ENCODE measurements around the gene KLRC3. TPM values are rescaled to one million over a fixed set of nuclear protein-coding genes. Genes with fewer than 3 reads are reported as not detected.
"Not testable (repeated sequence)": the region's sequence is repeated elsewhere in the genome, so short reads cannot be mapped to it uniquely, and the experiment has no call there.

The KLRC3 gene
- total RNA-seq, 2 experiments from 2014 or later, result 2.0 to 2.8 TPM

DNA sequence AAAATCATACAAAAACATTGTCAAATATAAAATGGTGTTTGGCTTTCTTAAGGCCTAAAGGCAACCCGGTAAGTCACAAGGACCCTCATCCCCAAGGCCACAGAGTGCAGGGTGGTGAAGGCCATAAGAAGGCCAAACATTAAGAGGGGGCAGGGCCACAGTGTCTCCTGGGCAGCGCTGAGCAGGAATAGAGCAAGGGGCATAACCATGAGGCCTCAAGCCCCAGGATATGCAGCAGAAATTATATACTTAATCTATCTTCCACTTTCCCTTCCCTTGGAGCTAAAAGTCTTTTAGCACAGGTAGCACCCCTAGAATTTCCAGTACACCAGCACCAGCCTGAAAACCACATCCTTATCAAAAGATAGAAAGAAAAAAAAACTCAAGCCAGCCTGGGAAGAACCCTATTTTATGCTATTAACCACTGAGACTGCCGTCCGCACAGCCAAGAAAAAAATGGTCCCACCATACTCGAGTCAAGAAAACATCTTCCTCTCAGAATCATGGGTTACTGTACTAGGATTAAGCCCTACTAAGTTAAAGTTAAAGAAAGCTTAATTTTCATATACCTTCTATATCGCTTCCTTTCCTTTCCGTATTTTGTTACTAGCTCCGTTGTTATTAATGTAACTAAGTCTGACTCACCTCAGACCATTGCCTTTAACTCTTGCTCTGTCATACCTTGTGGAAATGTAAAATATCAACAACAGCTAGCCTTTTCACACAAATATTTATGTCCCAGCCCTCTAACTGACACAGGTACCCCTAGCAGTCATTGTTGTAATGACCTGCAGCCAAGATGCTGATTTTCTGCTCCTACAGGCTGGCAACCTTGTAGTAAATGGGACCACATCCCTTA is 50.6 kb downstream of the KLRC3 start:
- POLR2A ChIA-PET, result interaction anchor here (0.6 to 4.6 kb wide), 6 partner anchors 18 to 188 kb away, joined by 3 to 18 read pairs (median 5); no protein-coding TSS in a partner anchor
- peaks cover 71% of the 10 kb centered on the region for H3K4me1 Mint-ChIP-seq (ENCODE audit: low read depth)
- DNase-seq (peak; percentile 33), ATAC-seq (no peak)
- peaks cover 72% of the 10 kb centered on the region for H3K36me3 Mint-ChIP-seq (ENCODE audit: low read depth)
- H3K27me3 Mint-ChIP-seq, result no peaks in the 10 kb centered on the region
- peak overlapping the region; percentile 96 for H3K27ac Mint-ChIP-seq
- H3K4me3 Mint-ChIP-seq, result peak overlapping the region; percentile 73
- CTCF ChIA-PET, result interaction anchor here (0.6 to 1.4 kb wide), 4 partner anchors 133 to 192 kb away, joined by 3 to 5 read pairs (median 3); no protein-coding TSS in a partner anchor
- intact Hi-C loops (cut with micrococcal nuclease), result loop anchor here (5.0 to 10.0 kb wide), 4 partner anchors 37 to 185 kb away; no protein-coding TSS in a partner anchor
- no peak for TF ChIP-seq CTCF (IDR thresholded peaks at IDR 0.05)
- no peaks in the 10 kb centered on the region for H3K9me3 Mint-ChIP-seq

DNA sequence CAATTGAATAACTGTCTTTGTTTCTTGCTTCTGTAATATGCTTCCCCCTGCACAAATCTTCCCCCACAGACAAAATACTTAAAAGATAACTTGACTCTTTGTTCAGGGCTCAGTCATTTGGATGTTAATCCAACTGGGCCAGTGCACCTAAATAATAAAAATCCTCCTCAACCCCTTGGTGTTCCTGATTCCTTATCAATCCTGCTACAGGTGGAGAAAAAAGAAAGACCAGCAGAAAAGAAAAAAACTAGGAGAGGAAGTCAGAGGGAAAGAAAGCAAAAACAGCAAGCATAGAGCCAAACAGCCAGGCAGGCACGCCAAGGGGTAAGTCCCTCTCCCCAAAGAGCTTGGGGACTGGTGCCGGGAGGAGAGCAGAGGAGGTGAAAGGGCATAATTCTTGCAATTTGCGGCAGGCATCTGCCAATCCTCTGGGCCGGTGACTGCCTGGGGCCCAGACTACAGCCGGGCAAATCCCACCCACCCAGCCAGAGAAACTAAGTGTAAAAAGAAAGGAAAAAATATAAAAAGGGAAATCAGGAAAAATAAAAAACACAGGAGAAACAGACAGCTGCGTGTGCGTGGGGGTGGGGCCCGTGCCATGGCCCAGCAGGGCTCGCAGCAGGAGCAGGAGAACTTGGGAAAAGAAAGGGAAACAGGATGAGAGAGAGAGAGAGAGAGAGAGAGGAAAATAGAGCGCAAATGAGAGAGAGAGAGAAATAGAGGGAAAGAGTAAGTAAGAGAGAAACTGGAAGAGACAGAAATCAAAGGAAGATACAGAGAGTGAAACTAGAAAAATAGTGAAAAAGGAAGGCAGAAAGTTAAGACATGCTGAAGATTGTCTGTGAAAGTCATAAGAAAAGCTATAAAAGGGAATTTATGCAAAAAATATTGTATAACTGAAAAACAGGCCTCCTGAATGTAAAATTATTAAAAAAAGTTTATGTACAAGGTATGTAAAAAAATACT is 51.9 kb downstream of the KLRC3 start:
- Mint-ChIP-seq H3K4me3 (peak overlapping the region; percentile 60), H3K9me3 (no peaks in the 10 kb centered on the region), H3K27me3 (no peaks in the 10 kb centered on the region), H3K4me1 (ENCODE audit: low read depth) (peaks cover 59% of the 10 kb centered on the region), H3K36me3 (ENCODE audit: low read depth) (peaks cover 60% of the 10 kb centered on the region), H3K27ac (peak overlapping the region; percentile 92)
- ChIA-PET CTCF (interaction anchor here (0.6 to 2.7 kb wide), 5 partner anchors 10 to 193 kb away, joined by 3 to 13 read pairs (median 4); no protein-coding TSS in a partner anchor), POLR2A (interaction anchor here (0.7 to 4.6 kb wide), 7 partner anchors 19 to 332 kb away, joined by 3 to 18 read pairs (median 3); no protein-coding TSS in a partner anchor)
- no peak for DNase-seq
- no peak for ATAC-seq
- intact Hi-C loops (cut with micrococcal nuclease), result loop anchor here (5.0 to 10.0 kb wide), 4 partner anchors 36 to 186 kb away; no protein-coding TSS in a partner anchor
- no peak for TF ChIP-seq CTCF (IDR thresholded peaks at IDR 0.05)

DNA sequence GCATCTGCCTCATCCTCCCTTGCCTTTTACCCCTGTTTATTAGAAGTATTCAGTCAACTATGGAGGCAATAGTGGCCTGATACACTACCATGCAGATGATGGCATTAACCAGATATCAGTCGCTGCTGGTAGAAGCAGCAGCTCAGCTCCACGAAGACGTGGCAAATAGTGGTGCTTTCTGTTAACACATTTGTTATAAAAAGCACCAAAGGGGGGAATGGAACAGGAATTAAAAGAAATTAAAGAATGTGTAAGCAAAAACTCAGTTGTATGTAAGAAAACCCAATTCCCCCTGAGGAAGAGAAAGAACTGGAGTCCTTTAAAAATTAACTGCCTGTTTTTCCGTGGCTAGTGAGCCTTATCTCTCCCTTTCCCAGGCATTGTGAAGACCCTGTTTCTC is 52.7 kb downstream of the KLRC3 start:
- ChIA-PET CTCF (interaction anchor here (1.0 to 3.8 kb wide), 15 partner anchors 10 to 195 kb away, joined by 3 to 37 read pairs (median 6); no protein-coding TSS in a partner anchor), POLR2A (interaction anchor here (1.0 to 4.6 kb wide), 5 partner anchors 22 to 190 kb away, joined by 3 to 18 read pairs (median 3); no protein-coding TSS in a partner anchor)

GRCh38 chr12:10366875-10367274 is 53.5 kb downstream of the KLRC3 start:
- intact Hi-C loops (cut with micrococcal nuclease), result loop anchor here (5.0 to 10.0 kb wide), 4 partner anchors 35 to 188 kb away; no protein-coding TSS in a partner anchor
- Mint-ChIP-seq H3K9me3 (no peaks in the 10 kb centered on the region), H3K36me3 (ENCODE audit: low read depth) (peaks cover 53% of the 10 kb centered on the region), H3K27me3 (no peaks in the 10 kb centered on the region), H3K27ac (peak overlapping the region; percentile 92), H3K4me1 (ENCODE audit: low read depth) (peaks cover 43% of the 10 kb centered on the region), H3K4me3 (no peak overlapping the region)
- ChIA-PET POLR2A (interaction anchor here (0.6 to 4.6 kb wide), 11 partner anchors 12 to 200 kb away, joined by 3 to 18 read pairs (median 3); no protein-coding TSS in a partner anchor), CTCF (interaction anchor here (0.6 to 4.0 kb wide), 29 partner anchors 8 to 356 kb away, joined by 3 to 37 read pairs (median 6); partner anchors contain the start of gene YBX3)
- peak; percentile 24 for TF ChIP-seq CTCF (IDR thresholded peaks at IDR 0.05)
- no peak for DNase-seq
- ATAC-seq, result no peak

More for the DNA sequence above, 52.7 kb downstream of the KLRC3 start:
- intact Hi-C loops (cut with micrococcal nuclease), result loop anchor here (5.0 to 10.0 kb wide), 4 partner anchors 35 to 187 kb away; no protein-coding TSS in a partner anchor
- not testable (repeated sequence) for H3K27me3 Mint-ChIP-seq, DNase-seq, ATAC-seq, H3K9me3 Mint-ChIP-seq
- Mint-ChIP-seq H3K4me1 (ENCODE audit: low read depth) (peaks cover 51% of the 10 kb centered on the region), H3K4me3 (peak overlapping the region; percentile 60), H3K36me3 (ENCODE audit: low read depth) (peaks cover 53% of the 10 kb centered on the region), H3K27ac (peak overlapping the region; percentile 92)

Data from activated CD8-positive, alpha-beta T cell treated with anti-CD3 and anti-CD28 coated beads for 36 hours (primary cell).